ENCODE data around the gene RHAG.

DNA sequence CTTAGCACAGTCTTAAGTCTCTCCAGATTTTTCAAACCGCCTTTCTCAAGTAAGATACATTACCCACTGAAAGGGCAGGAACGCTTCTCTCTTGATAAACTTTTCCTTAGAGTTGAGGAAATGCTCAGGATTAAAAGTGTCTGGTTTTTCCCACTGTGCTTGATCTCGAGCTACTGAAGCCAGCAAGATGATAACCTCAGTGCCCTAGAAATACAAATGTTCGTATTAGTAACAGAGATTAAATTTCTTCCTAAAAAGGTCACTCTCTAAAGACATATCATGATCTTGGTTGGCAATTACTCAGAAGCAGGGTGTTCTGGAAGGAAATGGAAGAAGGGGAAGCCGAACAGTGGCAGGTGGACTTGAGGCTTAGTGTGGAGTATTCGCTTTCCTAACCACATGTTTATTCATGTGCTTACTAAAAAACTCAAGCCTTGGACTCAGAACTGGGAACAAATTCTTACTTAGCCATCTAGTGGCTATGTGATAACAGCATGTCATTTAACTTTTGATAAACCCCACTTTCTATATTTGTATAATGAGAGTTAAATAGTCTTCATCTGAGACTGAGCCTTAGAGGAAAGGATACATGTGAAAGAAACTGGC is 66.1 kb downstream of the RHAG start:
- TF ChIP-seq EP300 (IDR thresholded peaks at IDR 0.05; ENCODE audit: borderline replicate concordance in 1 of 2, low read depth in 2 of 2, low read length in 2 of 2) (no peak), EZH2 (IDR thresholded peaks at IDR 0.05; ENCODE audit: low read depth, low read length, severe bottlenecking) (no peak), POLR2A (IDR thresholded peaks at IDR 0.05; ENCODE audit: control extremely low read depth in 1 of 2, low read depth in 2 of 2, low read length in 2 of 2) (no peak), RBBP5 (IDR thresholded peaks at IDR 0.05; ENCODE audit: borderline replicate concordance, low read depth, low read length) (no peak), BACH1 (IDR thresholded peaks at IDR 0.05; ENCODE audit: low read length) (no peak), GABPA (IDR thresholded peaks at IDR 0.05; ENCODE audit: borderline replicate concordance, insufficient read depth, low read length) (no peak), TEAD4 (IDR thresholded peaks at IDR 0.05; ENCODE audit: low read depth, low read length) (no peak)
- TF ChIP-seq, protein P1, sequence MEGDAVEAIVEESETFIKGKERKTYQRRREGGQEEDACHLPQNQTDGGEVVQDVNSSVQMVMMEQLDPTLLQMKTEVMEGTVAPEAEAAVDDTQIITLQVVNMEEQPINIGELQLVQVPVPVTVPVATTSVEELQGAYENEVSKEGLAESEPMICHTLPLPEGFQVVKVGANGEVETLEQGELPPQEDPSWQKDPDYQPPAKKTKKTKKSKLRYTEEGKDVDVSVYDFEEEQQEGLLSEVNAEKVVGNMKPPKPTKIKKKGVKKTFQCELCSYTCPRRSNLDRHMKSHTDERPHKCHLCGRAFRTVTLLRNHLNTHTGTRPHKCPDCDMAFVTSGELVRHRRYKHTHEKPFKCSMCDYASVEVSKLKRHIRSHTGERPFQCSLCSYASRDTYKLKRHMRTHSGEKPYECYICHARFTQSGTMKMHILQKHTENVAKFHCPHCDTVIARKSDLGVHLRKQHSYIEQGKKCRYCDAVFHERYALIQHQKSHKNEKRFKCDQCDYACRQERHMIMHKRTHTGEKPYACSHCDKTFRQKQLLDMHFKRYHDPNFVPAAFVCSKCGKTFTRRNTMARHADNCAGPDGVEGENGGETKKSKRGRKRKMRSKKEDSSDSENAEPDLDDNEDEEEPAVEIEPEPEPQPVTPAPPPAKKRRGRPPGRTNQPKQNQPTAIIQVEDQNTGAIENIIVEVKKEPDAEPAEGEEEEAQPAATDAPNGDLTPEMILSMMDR (IDR thresholded peaks at IDR 0.05; ENCODE audit: control extremely low read depth in 1 of 3, insufficient read depth in 1 of 3, low read depth in 1 of 3, low read length in 3 of 3) = no peak
- TF ChIP-seq, protein P2, sequence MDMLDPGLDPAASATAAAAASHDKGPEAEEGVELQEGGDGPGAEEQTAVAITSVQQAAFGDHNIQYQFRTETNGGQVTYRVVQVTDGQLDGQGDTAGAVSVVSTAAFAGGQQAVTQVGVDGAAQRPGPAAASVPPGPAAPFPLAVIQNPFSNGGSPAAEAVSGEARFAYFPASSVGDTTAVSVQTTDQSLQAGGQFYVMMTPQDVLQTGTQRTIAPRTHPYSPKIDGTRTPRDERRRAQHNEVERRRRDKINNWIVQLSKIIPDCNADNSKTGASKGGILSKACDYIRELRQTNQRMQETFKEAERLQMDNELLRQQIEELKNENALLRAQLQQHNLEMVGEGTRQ (IDR thresholded peaks at IDR 0.05; ENCODE audit: low read length) = no peak
- TF ChIP-seq, protein P3, sequence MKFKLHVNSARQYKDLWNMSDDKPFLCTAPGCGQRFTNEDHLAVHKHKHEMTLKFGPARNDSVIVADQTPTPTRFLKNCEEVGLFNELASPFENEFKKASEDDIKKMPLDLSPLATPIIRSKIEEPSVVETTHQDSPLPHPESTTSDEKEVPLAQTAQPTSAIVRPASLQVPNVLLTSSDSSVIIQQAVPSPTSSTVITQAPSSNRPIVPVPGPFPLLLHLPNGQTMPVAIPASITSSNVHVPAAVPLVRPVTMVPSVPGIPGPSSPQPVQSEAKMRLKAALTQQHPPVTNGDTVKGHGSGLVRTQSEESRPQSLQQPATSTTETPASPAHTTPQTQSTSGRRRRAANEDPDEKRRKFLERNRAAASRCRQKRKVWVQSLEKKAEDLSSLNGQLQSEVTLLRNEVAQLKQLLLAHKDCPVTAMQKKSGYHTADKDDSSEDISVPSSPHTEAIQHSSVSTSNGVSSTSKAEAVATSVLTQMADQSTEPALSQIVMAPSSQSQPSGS (IDR thresholded peaks at IDR 0.05; ENCODE audit: low read length) = no peak
